ENCODE measurements around the gene VASN.

The VASN gene

GRCh38 chr16:4402439-4403132, 30.9 kb downstream of the VASN start:
- TF ChIP-seq GATA2 (IDR thresholded peaks at IDR 0.05; ENCODE audit: low read depth, low read length) (no peak), GATA3 (IDR thresholded peaks at IDR 0.05; ENCODE audit: low read depth, low read length) (no peak)

DNA sequence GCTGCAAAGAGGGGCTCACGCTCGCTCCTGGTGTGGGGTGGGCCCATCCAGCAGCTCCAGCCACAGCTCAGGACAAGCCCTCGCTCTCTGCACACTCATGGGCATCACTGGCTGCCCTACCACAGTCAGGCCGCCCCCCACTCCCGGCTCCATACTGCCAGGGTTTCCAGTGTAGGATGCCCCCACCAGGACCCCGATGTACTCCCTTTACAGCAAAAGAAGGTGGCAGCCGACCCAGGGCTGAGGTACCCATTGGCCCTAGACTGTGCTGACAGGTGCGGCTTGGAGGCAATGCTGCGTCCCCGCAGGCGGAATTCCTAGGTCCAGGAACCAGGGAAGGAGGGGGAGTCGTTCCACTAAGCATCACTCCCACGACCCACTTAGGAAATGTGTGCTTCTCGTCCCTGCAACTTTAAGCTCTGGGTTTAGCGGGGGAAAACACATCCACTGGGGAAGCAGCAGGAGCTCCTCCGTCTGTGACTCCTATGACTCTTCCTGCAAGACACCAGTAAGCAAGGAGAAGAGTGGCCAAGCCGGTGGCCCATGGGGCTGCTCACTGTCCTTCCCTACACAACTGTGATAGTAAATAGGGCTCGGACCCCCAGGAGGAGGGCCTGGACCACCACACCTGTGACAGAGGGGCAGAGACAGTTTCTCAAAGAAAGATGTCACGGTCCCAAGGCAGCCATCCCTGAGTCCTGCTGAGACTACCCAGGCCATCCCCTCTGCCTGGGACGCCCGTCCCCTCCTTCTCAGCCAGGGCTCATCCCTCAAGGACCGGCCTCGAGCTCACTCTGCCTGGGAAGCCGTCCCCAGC, 31.7 kb downstream of the VASN start:
- TF ChIP-seq GATA3 (IDR thresholded peaks at IDR 0.05; ENCODE audit: low read depth, low read length) (no peak), GATA2 (IDR thresholded peaks at IDR 0.05; ENCODE audit: low read depth, low read length) (no peak)

GRCh38 chr16:4404247-4404966, 32.8 kb downstream of the VASN start:
- TF ChIP-seq GATA3 (IDR thresholded peaks at IDR 0.05; ENCODE audit: low read depth, low read length) (no peak), GATA2 (IDR thresholded peaks at IDR 0.05; ENCODE audit: low read depth, low read length) (no peak)

DNA sequence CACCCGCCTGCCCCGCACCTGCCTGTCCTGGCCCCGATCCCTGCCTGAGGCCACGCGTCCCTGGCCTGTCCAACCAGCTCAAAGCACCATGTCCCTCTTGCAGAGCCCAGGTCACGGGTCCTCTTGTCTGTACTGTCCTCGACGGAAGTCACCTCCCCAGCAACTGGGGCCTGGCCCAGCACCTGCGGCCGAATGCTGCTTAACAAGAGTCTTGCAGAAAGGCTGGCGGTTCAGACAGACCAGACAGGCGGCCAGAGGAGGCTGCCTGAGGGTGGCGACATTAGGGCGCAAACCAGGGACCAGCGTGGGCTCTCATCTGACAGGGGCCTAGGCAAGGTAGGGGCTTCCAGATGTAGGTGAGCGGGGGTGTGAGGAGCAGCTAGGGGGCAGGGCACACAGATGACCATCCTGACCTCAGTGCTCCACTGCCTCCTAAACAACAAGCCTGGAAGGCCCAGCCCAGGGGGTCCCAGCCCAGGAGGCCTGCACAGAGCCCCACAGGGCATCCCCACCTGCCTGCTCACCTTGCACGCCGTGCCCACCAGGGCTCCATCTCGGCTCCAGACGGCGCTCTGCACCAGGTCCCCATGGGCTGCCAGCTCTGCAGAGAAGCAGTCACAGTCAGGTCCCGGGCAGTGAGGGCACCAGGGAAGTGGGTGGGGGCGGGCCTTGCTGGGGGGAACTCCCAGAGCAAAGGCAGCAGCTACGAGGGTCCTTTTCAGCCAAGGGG, 33.5 kb downstream of the VASN start:
- TF ChIP-seq GATA3 (IDR thresholded peaks at IDR 0.05; ENCODE audit: low read depth, low read length), result no peak
- no peak for TF ChIP-seq GATA2 (IDR thresholded peaks at IDR 0.05; ENCODE audit: low read depth, low read length)

DNA sequence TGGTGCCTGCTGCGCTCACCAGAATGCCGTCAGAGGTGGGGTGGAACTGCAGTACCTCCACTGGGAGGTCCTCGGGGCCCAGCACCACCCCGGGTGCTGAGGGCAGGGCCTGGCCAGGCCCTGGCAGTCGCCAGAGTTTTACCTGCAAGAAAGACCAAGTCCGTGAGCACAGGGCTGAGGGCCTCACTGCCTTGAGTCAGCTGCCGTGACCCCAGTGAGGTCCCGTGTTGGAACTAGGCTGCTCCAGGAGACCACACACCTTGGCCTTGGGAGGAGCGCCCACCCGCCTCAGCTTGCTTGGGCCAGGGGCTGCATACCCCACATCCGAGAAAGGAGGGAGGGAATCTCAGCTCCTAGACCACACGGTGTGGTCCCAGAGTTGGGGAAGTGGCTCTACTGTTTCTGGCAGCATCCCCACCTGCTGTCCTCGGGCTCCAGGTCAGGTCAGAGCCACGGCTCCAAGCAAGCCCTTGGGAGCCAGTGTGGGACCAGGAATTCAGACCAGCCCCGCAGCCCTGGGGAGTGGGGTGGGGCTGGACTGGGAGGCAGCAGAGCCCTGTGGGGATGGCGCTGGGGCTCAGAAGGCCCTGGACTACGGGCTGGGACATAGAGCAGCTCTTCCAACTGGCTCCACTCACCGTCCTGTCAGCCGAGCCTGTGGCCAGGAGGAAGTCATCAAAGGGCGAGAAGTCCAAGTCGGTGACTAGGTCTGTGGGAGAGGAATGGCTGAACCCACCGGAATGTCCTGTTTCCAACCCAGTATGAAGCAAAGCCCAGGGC, 36.1 kb downstream of the VASN start:
- TF ChIP-seq GATA3 (IDR thresholded peaks at IDR 0.05; ENCODE audit: low read depth, low read length), result no peak
- no peak for TF ChIP-seq GATA2 (IDR thresholded peaks at IDR 0.05; ENCODE audit: low read depth, low read length)

GRCh38 chr16:4408323-4408690, 36.7 kb downstream of the VASN start:
- TF ChIP-seq GATA3 (IDR thresholded peaks at IDR 0.05; ENCODE audit: low read depth, low read length) (no peak), GATA2 (IDR thresholded peaks at IDR 0.05; ENCODE audit: low read depth, low read length) (no peak)

- TF ChIP-seq GATA3 (IDR thresholded peaks at IDR 0.05; ENCODE audit: low read depth, low read length) (no peak), GATA2 (IDR thresholded peaks at IDR 0.05; ENCODE audit: low read depth, low read length) (no peak)
These were observed 37.7 kb downstream of the VASN start for GRCh38 chr16:4409081-4409932.

DNA sequence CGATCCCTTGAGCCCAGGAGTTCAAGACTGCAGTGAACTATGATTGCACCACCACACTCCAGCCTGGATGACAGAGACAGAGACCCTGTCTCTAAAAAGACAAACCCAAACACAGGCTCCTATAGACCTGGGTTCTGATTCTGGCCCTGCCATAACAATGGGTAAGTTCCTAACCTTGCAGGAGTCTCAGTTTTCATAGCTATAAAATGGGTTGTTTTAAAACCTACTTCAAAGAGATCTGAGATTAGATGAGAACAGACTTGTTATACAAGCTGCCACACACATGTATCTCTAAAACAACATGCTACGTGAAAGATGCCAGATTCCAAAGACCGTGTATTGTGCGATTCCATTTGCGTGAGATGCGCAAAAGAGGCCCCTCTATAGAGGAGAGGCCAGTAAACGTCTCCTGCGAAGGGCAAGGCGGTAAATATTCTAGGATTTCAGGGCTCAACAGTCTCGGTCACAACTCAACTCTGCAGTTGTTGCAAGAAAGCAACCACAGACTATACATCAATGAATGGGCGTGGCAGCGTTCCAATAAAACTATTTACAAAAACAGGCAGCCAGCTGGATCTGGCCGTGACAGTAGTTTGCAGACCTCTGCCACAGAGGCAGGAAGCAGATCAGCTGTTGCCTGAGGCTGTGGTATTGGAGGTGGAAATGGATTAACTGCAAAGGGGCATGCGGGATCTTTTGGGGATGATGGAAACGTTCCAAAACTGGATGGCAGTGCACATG, 38.9 kb downstream of the VASN start:
- TF ChIP-seq GATA2 (IDR thresholded peaks at IDR 0.05; ENCODE audit: low read depth, low read length) (no peak), GATA3 (IDR thresholded peaks at IDR 0.05; ENCODE audit: low read depth, low read length) (no peak)

GRCh38 chr16:4411684-4412083, 40.0 kb downstream of the VASN start:
- no peak for TF ChIP-seq GATA3 (IDR thresholded peaks at IDR 0.05; ENCODE audit: low read depth, low read length)
- no peak for TF ChIP-seq GATA2 (IDR thresholded peaks at IDR 0.05; ENCODE audit: low read depth, low read length)

DNA sequence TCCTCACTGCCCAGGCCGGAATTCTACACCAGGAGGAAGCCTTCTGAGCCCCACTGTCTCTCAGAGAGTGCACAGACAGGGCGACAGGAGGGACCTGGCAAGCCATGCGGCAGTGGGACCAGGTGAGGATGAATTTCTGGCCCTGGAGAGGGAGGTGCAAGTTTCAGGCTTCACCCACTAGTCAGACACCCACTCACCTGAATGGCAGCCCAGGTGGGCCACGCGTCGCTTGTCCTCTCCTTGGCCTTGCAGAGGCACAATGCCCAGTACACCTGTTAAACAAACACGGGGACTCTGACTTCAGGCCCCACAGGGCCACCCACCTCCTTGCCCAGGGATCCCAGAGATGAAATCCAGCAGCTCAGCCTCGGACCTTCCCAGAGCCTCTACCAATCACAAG, 40.5 kb downstream of the VASN start:
- TF ChIP-seq GATA2 (IDR thresholded peaks at IDR 0.05; ENCODE audit: low read depth, low read length) (no peak), GATA3 (IDR thresholded peaks at IDR 0.05; ENCODE audit: low read depth, low read length) (no peak)

DNA sequence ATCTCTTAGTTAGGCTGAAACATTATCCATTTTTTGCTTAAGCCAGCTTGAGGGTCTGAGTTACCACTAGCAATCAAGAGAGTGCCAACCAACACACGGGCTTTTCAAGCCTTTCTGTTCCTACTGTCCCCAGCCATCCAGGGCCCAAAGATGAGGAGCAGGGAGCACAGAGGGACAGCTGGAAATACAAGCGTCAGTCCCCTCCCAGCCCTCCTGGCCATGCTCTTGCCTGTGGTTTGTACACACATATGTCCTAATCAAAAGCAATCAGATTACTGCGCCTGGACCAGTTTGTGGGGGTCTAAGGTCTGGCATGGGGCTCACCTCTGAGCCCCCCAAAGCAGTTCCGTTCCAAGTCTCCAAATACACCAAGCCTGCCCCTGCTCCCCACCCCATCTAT, 41.2 kb downstream of the VASN start:
- no peak for TF ChIP-seq GATA3 (IDR thresholded peaks at IDR 0.05; ENCODE audit: low read depth, low read length)
- no peak for TF ChIP-seq GATA2 (IDR thresholded peaks at IDR 0.05; ENCODE audit: low read depth, low read length)
